ENCODE data around the gene RAB31. TPM values are rescaled to one million over a fixed set of nuclear protein-coding genes. Genes with fewer than 3 reads are reported as not detected.
A peak's percentile ranks its signal among the peaks of the same experiment; 100 is the strongest.

The RAB31 gene
- total RNA-seq, 1 experiment from 2014 or later = 6.1 TPM

DNA sequence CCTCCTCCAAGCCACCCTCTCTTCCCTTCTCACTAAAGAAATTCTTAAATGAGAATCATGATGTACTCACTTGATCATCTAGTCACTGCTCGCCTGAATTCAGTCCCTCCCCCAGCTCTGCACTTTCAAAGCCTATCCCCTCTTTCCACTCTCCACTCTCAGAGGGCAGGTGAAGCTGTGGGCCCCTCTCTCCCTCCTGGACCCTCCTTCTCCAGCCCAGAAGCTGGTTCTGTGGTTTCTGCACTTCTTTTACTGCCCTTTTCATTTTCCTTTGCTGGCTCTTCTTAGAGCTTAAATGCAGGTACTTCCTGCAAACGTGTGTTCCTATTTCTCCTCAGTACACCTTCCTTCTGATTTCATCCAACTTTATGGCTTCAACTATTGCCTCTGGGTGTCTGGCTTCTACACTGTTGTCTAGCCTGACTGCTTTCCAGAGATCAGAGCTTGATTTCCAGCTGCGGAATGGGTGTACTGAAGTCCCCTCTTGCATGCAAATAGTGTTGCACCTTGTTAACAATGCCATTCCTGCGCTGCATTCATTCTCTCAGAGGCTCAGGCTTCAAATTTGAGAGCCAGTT, 162.4 kb downstream of the RAB31 start:
- intact Hi-C loops (cut with micrococcal nuclease; ENCODE audit: unreplicated experiment) = no loop called here
- no peaks in the 10 kb centered on the region for H3K36me3 ChIP-seq (ENCODE audit: insufficient read depth, low read length, poor library complexity, severe bottlenecking)
- H3K27me3 ChIP-seq (replicated peaks; ENCODE audit: insufficient read depth, low read depth, low read length, poor library complexity) = no peaks in the 10 kb centered on the region
- ChIA-PET POLR2A (ENCODE audit: low non-redundant PET) (no interaction called here), CTCF (no interaction called here)
- peaks cover 23% of the 10 kb centered on the region for H3K4me1 ChIP-seq (ENCODE audit: insufficient read depth, low read length, poor library complexity, severe bottlenecking)
- no peak for DNase-seq (ENCODE audit: low spot score)
- peak overlapping the region; percentile 72 for H3K27ac ChIP-seq (ENCODE audit: low read depth, low read length, poor library complexity, severe bottlenecking)
- no peak overlapping the region for H3K4me3 ChIP-seq (ENCODE audit: low read depth, low read length, poor library complexity, severe bottlenecking)
- TF ChIP-seq CTCF (conservative IDR thresholded peaks at IDR 0.05; ENCODE audit: low read depth, low read length) (no peak), EZH2 (IDR thresholded peaks at IDR 0.05; ENCODE audit: borderline replicate concordance, low read depth, low read length, poor library complexity, severe bottlenecking) (no peak)
- BruUV-seq (replicated peaks) = no TSS peak
- H3K9me3 ChIP-seq (ENCODE audit: low read depth, low read length, poor library complexity, severe bottlenecking) = peaks cover 11% of the 10 kb centered on the region

- intact Hi-C loops (cut with micrococcal nuclease; ENCODE audit: unreplicated experiment) = no loop called here
- no peaks in the 10 kb centered on the region for H3K36me3 ChIP-seq (ENCODE audit: insufficient read depth, low read length, poor library complexity, severe bottlenecking)
- no peaks in the 10 kb centered on the region for H3K27me3 ChIP-seq (replicated peaks; ENCODE audit: insufficient read depth, low read depth, low read length, poor library complexity)
- H3K4me1 ChIP-seq (ENCODE audit: insufficient read depth, low read length, poor library complexity, severe bottlenecking) = peaks cover 23% of the 10 kb centered on the region
- H3K9me3 ChIP-seq (ENCODE audit: low read depth, low read length, poor library complexity, severe bottlenecking) = peaks cover 7% of the 10 kb centered on the region
- no TSS peak for BruUV-seq (replicated peaks)
- ChIA-PET POLR2A (ENCODE audit: low non-redundant PET) (no interaction called here), CTCF (no interaction called here)
- no peak overlapping the region for H3K4me3 ChIP-seq (ENCODE audit: low read depth, low read length, poor library complexity, severe bottlenecking)
- DNase-seq (ENCODE audit: low spot score) = no peak
- TF ChIP-seq CTCF (conservative IDR thresholded peaks at IDR 0.05; ENCODE audit: low read depth, low read length) (no peak), EZH2 (IDR thresholded peaks at IDR 0.05; ENCODE audit: borderline replicate concordance, low read depth, low read length, poor library complexity, severe bottlenecking) (no peak)
- no peak overlapping the region for H3K27ac ChIP-seq (ENCODE audit: low read depth, low read length, poor library complexity, severe bottlenecking)
Observed at GRCh38 chr18:9871244-9871746, 163.2 kb downstream of the RAB31 start.

DNA sequence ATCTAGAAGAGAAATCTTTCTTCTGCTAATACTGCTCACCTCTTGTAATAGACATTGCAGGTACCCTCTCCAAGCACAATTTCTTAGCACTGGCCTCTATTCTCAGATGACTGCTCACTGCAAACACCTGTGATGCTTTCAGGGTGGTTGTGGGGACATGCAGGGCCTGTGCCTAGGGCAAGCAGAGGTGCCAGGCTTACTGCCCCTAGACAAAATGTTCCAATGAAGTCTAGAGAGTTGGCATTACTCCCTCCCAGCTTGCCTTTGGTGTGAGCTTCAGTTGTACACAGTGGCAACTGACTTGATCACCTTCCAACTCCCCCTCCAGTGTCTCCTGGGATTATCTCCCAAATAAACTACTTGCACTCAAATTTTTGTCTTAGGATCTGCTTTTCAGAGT, 164.7 kb downstream of the RAB31 start:
- intact Hi-C loops (cut with micrococcal nuclease; ENCODE audit: unreplicated experiment) = no loop called here
- CTCF ChIA-PET = no interaction called here
- no TSS peak for BruUV-seq (replicated peaks)
- no peaks in the 10 kb centered on the region for H3K9me3 ChIP-seq (ENCODE audit: low read depth, low read length, poor library complexity, severe bottlenecking)
- H3K27ac ChIP-seq (ENCODE audit: low read depth, low read length, poor library complexity, severe bottlenecking) = no peak overlapping the region
- no peaks in the 10 kb centered on the region for H3K36me3 ChIP-seq (ENCODE audit: insufficient read depth, low read length, poor library complexity, severe bottlenecking)
- TF ChIP-seq EZH2 (IDR thresholded peaks at IDR 0.05; ENCODE audit: borderline replicate concordance, low read depth, low read length, poor library complexity, severe bottlenecking) = no peak
- TF ChIP-seq CTCF (conservative IDR thresholded peaks at IDR 0.05; ENCODE audit: low read depth, low read length) = no peak
- POLR2A ChIA-PET (ENCODE audit: low non-redundant PET) = no interaction called here
- no peak overlapping the region for H3K4me3 ChIP-seq (ENCODE audit: low read depth, low read length, poor library complexity, severe bottlenecking)
- no peak for DNase-seq (ENCODE audit: low spot score)
- H3K4me1 ChIP-seq (ENCODE audit: insufficient read depth, low read length, poor library complexity, severe bottlenecking) = peaks cover 34% of the 10 kb centered on the region
- no peaks in the 10 kb centered on the region for H3K27me3 ChIP-seq (replicated peaks; ENCODE audit: insufficient read depth, low read depth, low read length, poor library complexity)
